Endodermal cell (in vitro differentiated cells): ENCODE results near the gene EYA2. TPM values are rescaled to one million over a fixed set of nuclear protein-coding genes. Genes with fewer than 3 reads are reported as not detected.

Source experiments
- DNase-seq: peaks from one replicate; pipeline ENCODE4 v3.0.0-alpha.2; 2017
- H3K27ac ChIP-seq: 2 replicates; pipeline ENCODE4 v1.5.1; 2013; ENCODE audit warnings: mild to moderate bottlenecking, low read depth, low read length, moderate library complexity
- H3K27me3 ChIP-seq: 2 replicates; pipeline ENCODE4 v1.6.1; 2013; ENCODE audit warnings: mild to moderate bottlenecking, low read length, moderate library complexity; ENCODE audit not compliant: insufficient read depth, control insufficient read depth, poor library complexity, severe bottlenecking
- H3K36me3 ChIP-seq: 2 replicates; pipeline ENCODE4 v1.7.0; 2013; ENCODE audit warnings: mild to moderate bottlenecking, low read length, moderate library complexity; ENCODE audit not compliant: control insufficient read depth, insufficient read depth
- H3K4me1 ChIP-seq: one replicate; pipeline ENCODE4 v1.7.0; 2013; ENCODE audit warnings: low read length; ENCODE audit not compliant: control insufficient read depth, insufficient read depth
- H3K4me3 ChIP-seq: 2 replicates; pipeline ENCODE4 v1.5.1; 2013; ENCODE audit warnings: mild to moderate bottlenecking, low read length, moderate library complexity
- H3K9ac ChIP-seq: 2 replicates; pipeline ENCODE4 v1.6.1; 2013; ENCODE audit warnings: mild to moderate bottlenecking, low read length, moderate library complexity; ENCODE audit not compliant: poor library complexity, severe bottlenecking; ENCODE audit errors: extremely low read depth
- H3K9me3 ChIP-seq: 2 replicates; pipeline ENCODE4 v1.6.1; 2013; ENCODE audit warnings: mild to moderate bottlenecking, low read length, moderate library complexity; ENCODE audit not compliant: control insufficient read depth
- H3K27ac Mint-ChIP-seq: 2 replicates; pipeline ENCODE4 v1.8.0; 2020; ENCODE audit warnings: mixed read lengths
- H3K27me3 Mint-ChIP-seq: 2 replicates; pipeline ENCODE4 v1.8.0; 2021; ENCODE audit warnings: mild to moderate bottlenecking, mixed read lengths; ENCODE audit not compliant: insufficient read depth
- H3K36me3 Mint-ChIP-seq: 2 replicates; pipeline ENCODE4 v1.8.0; 2020; ENCODE audit warnings: low read depth, mixed read lengths
- H3K4me1 Mint-ChIP-seq: 2 replicates; pipeline ENCODE4 v1.8.0; 2020; ENCODE audit warnings: mixed read lengths
- H3K4me3 Mint-ChIP-seq: 2 replicates; pipeline ENCODE4 v1.8.0; 2020; ENCODE audit warnings: mild to moderate bottlenecking, moderate library complexity, mixed read lengths
- H3K9me3 Mint-ChIP-seq: 2 replicates; pipeline ENCODE4 v1.8.0; 2020; ENCODE audit warnings: mild to moderate bottlenecking, mixed read lengths
- WGBS, 2 experiments: methylation state at CpG; one replicate each; pipeline versions ENCODE4 v1.1.5 to v1.1.7; 2013; ENCODE audit warnings: missing lambda C conversion rate in 2 of 2, mixed read lengths in 1 of 2; ENCODE audit not compliant: insufficient coverage in 1 of 2, insufficient read length in 1 of 2; 5-methylcytosine and 5-hydroxymethylcytosine counted together
- total RNA-seq, 2 donors: library from RNA; stranded (reverse); fragmentation: NEBNext Ultra II Directional in 1 of 2; extraction: Animal tissue kit (Norgen Biotek cat#: 25700) in 1 of 2; gene quantifications; 2 replicates in 1 of 2; 3 replicates in 1 of 2; pipeline ENCODE4 v1.2.1, GENCODE V29; 2021
- TF ChIP-seq, protein P1 (sequence below): fragments of 200-600 bp; sonication (generic); conservative IDR thresholded peaks from 2 replicates; pipeline ENCODE4 v1.5.0; 2021; ENCODE audit warnings: antibody characterized with exemption, mild to moderate bottlenecking

EYA2 gene
- total RNA-seq, 2 donors from 2014 or later, result 9.1 to 18.0 TPM

- Histone ChIP-seq H3K9ac (no peak overlapping the region), H3K9me3 (peaks cover 15% of the 10 kb centered on the region), H3K36me3 (peaks cover 21% of the 10 kb centered on the region), H3K4me1 (no peaks in the 10 kb centered on the region), H3K4me3 (no peak overlapping the region), H3K27ac (no peak overlapping the region), H3K27me3 (no peaks in the 10 kb centered on the region)
- Mint-ChIP-seq H3K4me1 (peaks cover 12% of the 10 kb centered on the region), H3K36me3 (peaks cover 18% of the 10 kb centered on the region), H3K27me3 (no peaks in the 10 kb centered on the region), H3K4me3 (no peak overlapping the region), H3K9me3 (peaks cover 16% of the 10 kb centered on the region), H3K27ac (no peak overlapping the region)
- WGBS, 2 experiments, result 90% methylated on average over 3 to 5 of the region's 5 CpGs
- no peak for DNase-seq
- TF ChIP-seq, protein P1, sequence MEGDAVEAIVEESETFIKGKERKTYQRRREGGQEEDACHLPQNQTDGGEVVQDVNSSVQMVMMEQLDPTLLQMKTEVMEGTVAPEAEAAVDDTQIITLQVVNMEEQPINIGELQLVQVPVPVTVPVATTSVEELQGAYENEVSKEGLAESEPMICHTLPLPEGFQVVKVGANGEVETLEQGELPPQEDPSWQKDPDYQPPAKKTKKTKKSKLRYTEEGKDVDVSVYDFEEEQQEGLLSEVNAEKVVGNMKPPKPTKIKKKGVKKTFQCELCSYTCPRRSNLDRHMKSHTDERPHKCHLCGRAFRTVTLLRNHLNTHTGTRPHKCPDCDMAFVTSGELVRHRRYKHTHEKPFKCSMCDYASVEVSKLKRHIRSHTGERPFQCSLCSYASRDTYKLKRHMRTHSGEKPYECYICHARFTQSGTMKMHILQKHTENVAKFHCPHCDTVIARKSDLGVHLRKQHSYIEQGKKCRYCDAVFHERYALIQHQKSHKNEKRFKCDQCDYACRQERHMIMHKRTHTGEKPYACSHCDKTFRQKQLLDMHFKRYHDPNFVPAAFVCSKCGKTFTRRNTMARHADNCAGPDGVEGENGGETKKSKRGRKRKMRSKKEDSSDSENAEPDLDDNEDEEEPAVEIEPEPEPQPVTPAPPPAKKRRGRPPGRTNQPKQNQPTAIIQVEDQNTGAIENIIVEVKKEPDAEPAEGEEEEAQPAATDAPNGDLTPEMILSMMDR, result no peak
Measured at GRCh38 chr20:47141941-47142773, 247.5 kb downstream of the EYA2 start.

- H3K36me3 ChIP-seq, result peaks cover 21% of the 10 kb centered on the region
- H3K4me1 ChIP-seq, result no peaks in the 10 kb centered on the region
- no peak overlapping the region for H3K27ac ChIP-seq
- H3K4me3 ChIP-seq, result no peak overlapping the region
- TF ChIP-seq, protein P1, result no peak
- 91 to 93% methylated on average over 8 to 14 of the region's 14 CpGs for WGBS, 2 experiments
- no peaks in the 10 kb centered on the region for H3K27me3 Mint-ChIP-seq
- H3K9ac ChIP-seq, result no peak overlapping the region
- peaks cover 18% of the 10 kb centered on the region for H3K36me3 Mint-ChIP-seq
- H3K9me3 Mint-ChIP-seq, result peaks cover 16% of the 10 kb centered on the region
- DNase-seq, result no peak
- H3K9me3 ChIP-seq, result peaks cover 15% of the 10 kb centered on the region
- no peaks in the 10 kb centered on the region for H3K27me3 ChIP-seq
- no peak overlapping the region for H3K4me3 Mint-ChIP-seq
- H3K27ac Mint-ChIP-seq, result no peak overlapping the region
- peaks cover 6% of the 10 kb centered on the region for H3K4me1 Mint-ChIP-seq
Measured at GRCh38 chr20:47142774-47143170, 248.1 kb downstream of the EYA2 start.

DNA sequence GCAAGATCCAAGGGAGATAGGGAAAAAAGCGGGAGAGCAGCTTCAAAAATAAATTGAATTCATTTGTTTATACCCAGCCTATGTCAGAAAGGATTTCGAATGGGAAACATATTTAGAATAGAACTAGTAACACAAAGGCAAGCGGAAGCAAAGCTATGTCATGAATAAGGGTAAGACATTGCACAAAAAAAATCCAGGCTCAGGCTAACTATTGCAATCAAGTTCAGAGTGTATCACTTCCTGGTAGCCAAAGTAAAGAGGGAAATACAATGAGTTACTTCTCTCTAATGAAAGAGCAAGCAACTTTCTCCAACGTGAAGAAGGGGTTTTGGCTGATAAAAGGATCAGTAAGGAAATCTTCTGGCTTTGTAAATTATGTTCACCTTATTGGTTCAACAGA lies 249.0 kb downstream of the EYA2 start:
- Histone ChIP-seq H3K9me3 (peaks cover 15% of the 10 kb centered on the region), H3K27me3 (no peaks in the 10 kb centered on the region), H3K4me1 (no peaks in the 10 kb centered on the region), H3K27ac (no peak overlapping the region), H3K36me3 (peaks cover 21% of the 10 kb centered on the region), H3K4me3 (no peak overlapping the region), H3K9ac (no peak overlapping the region)
- Mint-ChIP-seq H3K4me3 (no peak overlapping the region), H3K27ac (no peak overlapping the region), H3K36me3 (peaks cover 18% of the 10 kb centered on the region), H3K4me1 (peaks cover 6% of the 10 kb centered on the region), H3K27me3 (no peaks in the 10 kb centered on the region), H3K9me3 (peaks cover 16% of the 10 kb centered on the region)
- DNase-seq, result no peak
- WGBS, 2 experiments, result 85 to 93% methylated on average over 4 of the region's 4 CpGs
- TF ChIP-seq, protein P1, result no peak
